SH-SY5Y (cell line): ENCODE measurements around the gene IRF2.

Experiments used
- GATA2 ChIP-seq: IDR thresholded peaks from 2 replicates; pipeline ENCODE4 v1.6.1; 2011; ENCODE audit warnings: mild to moderate bottlenecking, low read depth, low read length
- GATA3 ChIP-seq: IDR thresholded peaks from 2 replicates; pipeline ENCODE4 v1.6.1; 2011; ENCODE audit warnings: low read depth, mild to moderate bottlenecking, low read length, moderate library complexity

- TF ChIP-seq GATA2 (no peak), GATA3 (no peak)
Measured at GRCh38 chr4:184487503-184487902, 13.2 kb upstream of the IRF2 start.
